Adrenal gland (tissue), 5 donors: ENCODE measurements around the gene SKIC2.

Experiments used
- POLR2A ChIP-seq, 2 donors: fragments of 450-650 bp; IDR thresholded peaks; one replicate each; pipeline ENCODE4 v1.6.1; 2017; ENCODE audit warnings: antibody characterized with exemption in 2 of 2, mild to moderate bottlenecking in 2 of 2, moderate library complexity in 1 of 2
- TF ChIP-seq, protein P1 (sequence below), 6 experiments: fragments of 450-650 bp in 4 of 6; fragments of 200-600 bp in 2 of 6; sonication (generic) in 1 of 6; IDR thresholded peaks; 1 replicate in 5 of 6; 2 replicates in 1 of 6; pipeline versions ENCODE4 v1.5.1 to v1.8.0; 2016 to 2021; ENCODE audit warnings: antibody characterized with exemption in 6 of 6, mild to moderate bottlenecking in 2 of 6, moderate library complexity in 1 of 6
- donor health status: DM: no; HTN: no; CAD: no.

DNA sequence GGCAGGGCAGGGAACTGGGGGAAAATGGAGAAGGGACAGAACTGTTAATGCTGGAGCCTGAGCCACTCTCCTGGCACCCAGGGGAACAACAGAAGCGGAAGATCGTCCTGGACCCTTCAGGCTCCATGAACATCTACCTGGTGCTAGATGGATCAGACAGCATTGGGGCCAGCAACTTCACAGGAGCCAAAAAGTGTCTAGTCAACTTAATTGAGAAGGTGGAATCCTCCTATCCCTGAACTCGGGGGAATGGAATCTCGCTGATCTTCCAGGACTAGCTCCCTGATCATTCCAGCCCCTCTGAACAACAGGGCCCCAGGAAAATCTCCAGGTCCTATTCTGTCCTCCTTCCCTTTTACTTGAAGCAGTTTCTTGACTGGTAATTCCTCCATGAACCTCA lies 11.1 kb upstream of the SKIC2 start:
- TF ChIP-seq POLR2A (IDR thresholded peaks at IDR 0.05): no peak
- TF ChIP-seq, protein P1, sequence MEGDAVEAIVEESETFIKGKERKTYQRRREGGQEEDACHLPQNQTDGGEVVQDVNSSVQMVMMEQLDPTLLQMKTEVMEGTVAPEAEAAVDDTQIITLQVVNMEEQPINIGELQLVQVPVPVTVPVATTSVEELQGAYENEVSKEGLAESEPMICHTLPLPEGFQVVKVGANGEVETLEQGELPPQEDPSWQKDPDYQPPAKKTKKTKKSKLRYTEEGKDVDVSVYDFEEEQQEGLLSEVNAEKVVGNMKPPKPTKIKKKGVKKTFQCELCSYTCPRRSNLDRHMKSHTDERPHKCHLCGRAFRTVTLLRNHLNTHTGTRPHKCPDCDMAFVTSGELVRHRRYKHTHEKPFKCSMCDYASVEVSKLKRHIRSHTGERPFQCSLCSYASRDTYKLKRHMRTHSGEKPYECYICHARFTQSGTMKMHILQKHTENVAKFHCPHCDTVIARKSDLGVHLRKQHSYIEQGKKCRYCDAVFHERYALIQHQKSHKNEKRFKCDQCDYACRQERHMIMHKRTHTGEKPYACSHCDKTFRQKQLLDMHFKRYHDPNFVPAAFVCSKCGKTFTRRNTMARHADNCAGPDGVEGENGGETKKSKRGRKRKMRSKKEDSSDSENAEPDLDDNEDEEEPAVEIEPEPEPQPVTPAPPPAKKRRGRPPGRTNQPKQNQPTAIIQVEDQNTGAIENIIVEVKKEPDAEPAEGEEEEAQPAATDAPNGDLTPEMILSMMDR (IDR thresholded peaks at IDR 0.05): no peak
